ENCODE measurements around the gene TLX1. TPM values are rescaled to one million over a fixed set of nuclear protein-coding genes. Genes with fewer than 3 reads are reported as not detected.
A peak's percentile ranks its signal among the peaks of the same experiment; 100 is the strongest.

TLX1 gene
- total RNA-seq, 2 donors from 2014 or later, result 0.52 TPM; not detected in 1

DNA sequence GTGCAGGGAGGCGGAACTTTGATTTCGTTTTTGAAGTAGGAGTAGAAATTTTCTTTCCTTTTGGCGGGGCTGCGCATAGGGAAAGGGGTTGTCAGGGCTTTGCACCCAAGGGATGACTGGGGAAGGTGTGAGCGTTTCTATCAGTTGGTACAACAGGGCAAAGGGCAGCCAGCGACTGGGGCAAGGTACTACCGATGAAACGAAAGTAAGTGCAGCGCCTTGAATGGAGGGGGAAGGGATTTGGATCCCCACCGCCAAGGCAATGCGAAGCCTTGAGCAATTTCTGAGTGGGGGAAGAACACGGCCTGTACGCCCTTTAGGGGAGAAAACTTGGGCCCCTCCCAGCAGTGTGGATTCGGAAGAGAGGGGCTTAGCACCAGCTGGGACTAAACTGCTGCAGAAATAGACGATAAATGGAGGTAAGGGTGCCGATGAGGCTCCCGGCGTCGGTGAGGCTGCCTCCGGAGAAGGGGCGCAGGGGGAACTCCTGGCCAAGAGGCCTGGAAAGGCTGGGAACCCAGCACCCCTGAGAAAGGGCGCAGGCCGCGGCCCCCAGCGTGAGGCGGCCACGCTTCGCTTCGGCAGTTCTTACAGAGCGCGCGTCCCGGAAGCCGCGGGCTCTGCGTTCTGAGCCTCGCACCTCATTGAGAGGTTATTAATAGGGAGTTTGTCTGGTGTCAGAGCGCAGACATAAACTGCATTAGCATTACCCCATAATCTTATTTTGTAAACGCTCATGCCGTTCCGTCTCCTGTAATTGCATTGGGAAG lies 10.0 kb upstream of the TLX1 start:
- H3K9me3 ChIP-seq, result no peaks in the 10 kb centered on the region
- 13 to 19% methylated on average over 41 of the region's 41 CpGs for WGBS, 2 donors
- no peaks in the 10 kb centered on the region for H3K36me3 ChIP-seq (replicated peaks in 1 of 2; ENCODE audit: insufficient read depth in 1 of 2, low read depth in 2 of 2)
- TF ChIP-seq POLR2A (IDR thresholded peaks at IDR 0.05), result peak in 2 of 3 donors; percentile 24 to 39
- TF ChIP-seq, protein P1, sequence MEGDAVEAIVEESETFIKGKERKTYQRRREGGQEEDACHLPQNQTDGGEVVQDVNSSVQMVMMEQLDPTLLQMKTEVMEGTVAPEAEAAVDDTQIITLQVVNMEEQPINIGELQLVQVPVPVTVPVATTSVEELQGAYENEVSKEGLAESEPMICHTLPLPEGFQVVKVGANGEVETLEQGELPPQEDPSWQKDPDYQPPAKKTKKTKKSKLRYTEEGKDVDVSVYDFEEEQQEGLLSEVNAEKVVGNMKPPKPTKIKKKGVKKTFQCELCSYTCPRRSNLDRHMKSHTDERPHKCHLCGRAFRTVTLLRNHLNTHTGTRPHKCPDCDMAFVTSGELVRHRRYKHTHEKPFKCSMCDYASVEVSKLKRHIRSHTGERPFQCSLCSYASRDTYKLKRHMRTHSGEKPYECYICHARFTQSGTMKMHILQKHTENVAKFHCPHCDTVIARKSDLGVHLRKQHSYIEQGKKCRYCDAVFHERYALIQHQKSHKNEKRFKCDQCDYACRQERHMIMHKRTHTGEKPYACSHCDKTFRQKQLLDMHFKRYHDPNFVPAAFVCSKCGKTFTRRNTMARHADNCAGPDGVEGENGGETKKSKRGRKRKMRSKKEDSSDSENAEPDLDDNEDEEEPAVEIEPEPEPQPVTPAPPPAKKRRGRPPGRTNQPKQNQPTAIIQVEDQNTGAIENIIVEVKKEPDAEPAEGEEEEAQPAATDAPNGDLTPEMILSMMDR (IDR thresholded peaks at IDR 0.05), result no peak
- H3K4me1 ChIP-seq, result peaks cover 19% of the 10 kb centered on the region
- peaks cover 0 to 22% of the 10 kb centered on the region in 2 donors for H3K27me3 ChIP-seq
- DNase-seq, result peak in 2 of 4 donors; percentile 34 to 45
- peak overlapping the region; percentile 8 to 41 for H3K4me3 ChIP-seq
- intact Hi-C loops (cut with DNase I), result no loop called here
- ATAC-seq, result peak; percentile 67
- no peak overlapping the region for H3K27ac ChIP-seq

DNA sequence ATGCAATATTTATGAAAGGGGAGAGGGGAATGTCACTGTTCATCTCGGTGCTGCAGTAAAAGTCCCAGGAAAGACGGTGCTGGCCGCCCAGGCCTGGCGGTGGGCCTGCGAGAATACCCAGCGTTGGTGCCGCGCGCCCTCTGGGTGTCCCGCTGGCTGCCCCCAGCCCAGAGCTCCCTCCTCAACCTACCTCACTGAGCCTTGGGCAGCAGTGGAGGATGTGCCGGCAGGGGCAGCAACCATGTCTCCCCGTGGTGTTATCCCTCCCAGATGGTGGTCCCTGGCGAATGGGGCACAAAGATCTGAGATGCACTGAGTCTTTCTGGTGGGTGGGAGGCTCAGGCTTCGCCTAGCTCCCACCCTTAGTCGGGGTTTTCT lies 9.5 kb upstream of the TLX1 start:
- H3K27me3 ChIP-seq, result peaks cover 0 to 22% of the 10 kb centered on the region in 2 donors
- H3K36me3 ChIP-seq (replicated peaks in 1 of 2; ENCODE audit: insufficient read depth in 1 of 2, low read depth in 2 of 2), result no peaks in the 10 kb centered on the region
- no peak for DNase-seq
- H3K4me3 ChIP-seq, result peak overlapping the region in 1 of 2 donors; percentile 41
- TF ChIP-seq POLR2A (IDR thresholded peaks at IDR 0.05), result no peak
- TF ChIP-seq, protein P1 (IDR thresholded peaks at IDR 0.05), result no peak
- H3K9me3 ChIP-seq, result no peaks in the 10 kb centered on the region
- H3K27ac ChIP-seq, result no peak overlapping the region
- WGBS, 2 donors, result 11 to 18% methylated on average over 13 to 15 of the region's 15 CpGs
- H3K4me1 ChIP-seq, result peaks cover 19% of the 10 kb centered on the region
- no peak for ATAC-seq
- intact Hi-C loops (cut with DNase I), result no loop called here

DNA sequence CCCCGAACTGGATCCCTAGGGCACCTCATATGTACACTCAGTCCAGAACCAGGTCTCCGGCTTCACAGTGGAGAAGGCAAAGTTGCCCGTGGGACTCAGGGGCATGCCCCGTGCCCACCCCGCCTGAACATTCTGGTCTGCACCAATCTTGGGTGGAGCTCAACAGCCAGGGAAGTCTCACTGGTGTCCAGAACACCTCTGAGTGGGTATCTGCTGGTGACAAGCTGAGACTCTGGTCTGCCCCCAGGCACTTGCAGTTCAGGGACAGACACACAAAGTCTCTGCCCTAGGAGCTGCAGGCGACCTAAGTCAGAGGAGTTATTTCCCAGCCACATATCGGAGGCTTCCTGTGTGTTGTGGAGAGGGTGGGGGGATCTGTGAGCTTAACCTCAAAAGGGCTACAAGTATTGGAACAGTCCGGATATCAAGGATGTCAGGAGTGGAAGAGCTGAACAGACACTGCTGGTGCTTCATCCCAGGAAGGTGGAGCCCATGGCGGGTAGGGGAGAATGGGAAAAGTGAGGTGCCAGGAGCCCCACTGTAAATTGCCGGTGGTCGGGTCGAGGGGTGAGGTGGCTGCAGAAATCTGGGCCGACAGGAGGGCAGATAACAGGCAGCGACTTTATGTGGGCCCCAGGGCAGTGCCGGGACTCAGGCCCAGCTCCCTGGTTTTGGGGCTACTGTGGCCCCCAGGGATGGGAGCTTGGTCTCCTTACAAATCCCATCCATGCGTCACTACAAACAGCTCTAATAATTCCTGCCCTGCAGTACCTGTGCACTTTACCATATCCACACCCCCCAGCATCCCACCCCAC lies 8.6 kb upstream of the TLX1 start:
- Histone ChIP-seq H3K36me3 (replicated peaks in 1 of 2; ENCODE audit: insufficient read depth in 1 of 2, low read depth in 2 of 2) (no peaks in the 10 kb centered on the region), H3K27ac (no peak overlapping the region), H3K27me3 (peaks cover 0 to 22% of the 10 kb centered on the region in 2 donors), H3K4me3 (no peak overlapping the region), H3K4me1 (peaks cover 19% of the 10 kb centered on the region), H3K9me3 (no peaks in the 10 kb centered on the region)
- TF ChIP-seq POLR2A (IDR thresholded peaks at IDR 0.05), result no peak
- TF ChIP-seq, protein P1 (IDR thresholded peaks at IDR 0.05), result no peak
- intact Hi-C loops (cut with DNase I), result no loop called here
- no peak for ATAC-seq
- DNase-seq, result no peak
- 46 to 66% methylated on average over 10 to 16 of the region's 16 CpGs for WGBS, 2 donors

DNA sequence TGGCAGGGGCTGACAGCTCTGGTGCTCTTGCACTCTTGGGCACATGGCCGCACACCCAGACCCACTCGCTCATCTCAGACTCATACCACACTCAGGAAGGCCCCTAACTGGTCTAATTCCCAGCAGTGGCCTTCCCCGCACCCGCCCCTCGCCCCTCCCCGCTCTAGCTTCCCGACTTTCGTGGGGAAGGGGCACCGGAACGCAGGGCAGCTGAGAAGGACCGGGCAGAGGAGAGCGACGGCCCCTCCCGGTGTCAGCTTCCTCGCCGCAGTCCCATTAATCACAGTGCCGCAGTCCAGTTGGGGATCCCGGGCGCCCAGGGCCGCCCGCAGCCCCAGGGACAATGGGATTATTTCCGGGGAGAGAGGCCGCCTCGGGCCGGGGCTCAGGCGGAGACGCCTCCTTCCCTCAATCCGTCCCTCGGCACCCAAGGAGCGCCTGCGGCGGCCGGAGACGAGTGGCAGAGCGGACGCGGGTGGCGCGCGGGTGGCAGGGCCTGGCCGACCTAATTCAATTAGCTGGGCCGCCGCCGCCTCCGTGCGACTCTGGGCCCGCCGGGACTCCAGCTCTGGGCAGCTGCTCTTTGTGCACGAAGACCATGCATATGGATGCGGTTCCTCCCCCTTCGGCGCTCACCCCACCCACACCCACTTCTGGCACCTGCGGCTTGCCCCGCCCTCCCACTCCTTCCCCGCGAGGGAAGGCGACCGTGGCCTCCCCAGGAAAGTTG lies 7.8 kb upstream of the TLX1 start:
- Histone ChIP-seq H3K27me3 (peaks cover 0 to 22% of the 10 kb centered on the region in 2 donors), H3K4me3 (no peak overlapping the region), H3K27ac (no peak overlapping the region), H3K9me3 (no peaks in the 10 kb centered on the region), H3K4me1 (peaks cover 19% of the 10 kb centered on the region), H3K36me3 (replicated peaks in 1 of 2; ENCODE audit: insufficient read depth in 1 of 2, low read depth in 2 of 2) (no peaks in the 10 kb centered on the region)
- peak in 1 of 4 donors; percentile 37 for DNase-seq
- 5 to 8% methylated on average over 16 to 58 of the region's 58 CpGs for WGBS, 2 donors
- peak; percentile 38 for ATAC-seq
- TF ChIP-seq, protein P1 (IDR thresholded peaks at IDR 0.05), result no peak
- no peak for TF ChIP-seq POLR2A (IDR thresholded peaks at IDR 0.05)
- intact Hi-C loops (cut with DNase I), result no loop called here

Measured in body of pancreas (tissue), 4 donors.